Fibroblast of the conjunctiva (primary cell): Measurements from ENCODE around the gene SEC16A.

Experiments used
- DNase-seq: peaks from one replicate; pipeline ENCODE4 v3.0.0-alpha.2; 2010; ENCODE audit warnings: low read depth

Gene SEC16A

DNA sequence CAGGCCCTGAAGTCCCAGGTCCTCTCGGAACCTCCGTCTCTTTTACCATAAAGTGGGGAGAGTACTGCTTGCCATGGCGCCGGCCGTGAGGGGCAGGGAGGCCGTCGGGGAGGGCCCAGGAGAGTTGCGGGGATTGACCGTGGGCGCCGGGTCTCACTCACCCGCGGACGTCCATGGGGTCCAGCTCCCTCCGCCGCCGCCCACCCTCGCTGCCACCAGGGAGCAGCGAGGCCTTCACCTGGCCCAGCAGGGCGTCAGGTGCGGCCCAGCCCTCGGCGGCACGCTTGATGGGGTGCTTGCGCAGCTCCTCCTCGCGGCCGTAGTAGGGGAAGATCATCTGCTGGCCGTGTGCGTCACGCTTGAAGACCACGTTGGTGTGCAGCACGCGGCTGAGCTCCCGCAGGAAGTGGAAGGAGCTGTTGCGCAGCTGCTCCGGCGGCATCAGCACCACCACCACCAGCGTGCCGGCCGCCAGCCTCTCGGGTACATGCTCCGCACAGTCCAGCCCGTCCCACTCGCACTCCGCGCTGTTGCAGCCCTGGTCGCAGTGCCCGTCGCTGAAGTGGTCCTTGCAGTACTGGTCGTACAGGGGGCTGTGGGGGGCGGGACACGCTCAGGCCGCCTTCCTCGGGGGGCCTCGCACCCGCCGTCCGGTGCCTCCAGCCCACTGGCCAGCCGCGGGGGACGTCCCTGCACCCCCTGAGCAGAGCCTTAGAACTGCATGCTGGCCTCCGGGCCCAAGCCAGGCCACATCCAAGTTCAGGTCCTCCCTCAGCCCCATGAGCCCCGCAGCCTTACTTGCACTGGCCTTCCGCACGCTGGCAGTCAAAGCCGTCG is 21.9 kb upstream of the SEC16A start:
- DNase-seq: no peak

DNA sequence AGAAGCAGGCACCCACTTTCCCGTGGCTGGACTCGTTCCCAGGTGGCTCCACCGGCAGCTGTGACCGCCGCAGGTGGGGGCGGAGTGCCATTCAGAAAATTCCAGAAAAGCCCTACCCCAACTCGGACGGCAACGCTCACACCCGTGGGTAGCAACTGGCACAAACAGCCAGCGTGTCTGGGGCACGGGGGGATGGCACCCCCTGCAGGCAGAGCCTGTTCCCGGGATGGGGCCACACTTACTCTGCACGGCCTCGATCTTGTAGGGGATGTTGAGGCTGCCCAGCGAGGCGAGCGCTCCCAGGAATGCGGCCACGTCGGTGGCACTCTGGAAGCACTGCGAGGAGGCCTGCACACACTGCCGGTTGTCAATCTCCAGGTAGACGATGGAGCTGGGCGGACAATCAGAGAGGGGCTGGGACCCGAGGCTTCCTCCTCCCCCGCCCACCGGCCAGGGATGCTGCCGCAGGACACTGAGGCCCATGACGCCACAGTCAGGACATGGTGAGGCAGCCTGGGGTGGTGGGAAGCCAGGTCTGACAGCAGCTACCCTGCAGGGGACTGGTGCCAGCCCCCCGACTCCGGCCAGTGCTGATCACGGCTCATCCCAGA is 20.2 kb upstream of the SEC16A start:
- DNase-seq: no peak

DNA sequence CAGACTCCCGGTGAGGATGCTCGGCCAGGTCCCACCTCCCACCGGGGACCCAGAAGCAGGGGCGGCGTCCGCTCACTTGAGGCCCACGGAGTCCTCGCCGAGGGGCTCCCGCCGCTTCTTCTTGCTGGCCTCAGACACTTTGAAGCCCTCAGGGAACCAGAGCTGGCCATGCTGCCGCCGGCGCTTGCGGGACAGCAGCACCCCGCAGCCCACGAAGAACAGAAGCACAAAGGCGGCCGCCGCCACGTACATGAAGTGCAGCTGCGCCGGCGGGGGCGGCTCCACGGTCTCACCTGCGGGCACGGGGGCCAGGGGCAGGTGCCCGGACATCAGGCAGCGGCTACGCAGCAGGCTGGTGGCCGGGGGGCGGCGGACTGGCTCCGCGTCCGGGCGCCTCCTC is 19.4 kb upstream of the SEC16A start:
- DNase-seq: no peak

DNA sequence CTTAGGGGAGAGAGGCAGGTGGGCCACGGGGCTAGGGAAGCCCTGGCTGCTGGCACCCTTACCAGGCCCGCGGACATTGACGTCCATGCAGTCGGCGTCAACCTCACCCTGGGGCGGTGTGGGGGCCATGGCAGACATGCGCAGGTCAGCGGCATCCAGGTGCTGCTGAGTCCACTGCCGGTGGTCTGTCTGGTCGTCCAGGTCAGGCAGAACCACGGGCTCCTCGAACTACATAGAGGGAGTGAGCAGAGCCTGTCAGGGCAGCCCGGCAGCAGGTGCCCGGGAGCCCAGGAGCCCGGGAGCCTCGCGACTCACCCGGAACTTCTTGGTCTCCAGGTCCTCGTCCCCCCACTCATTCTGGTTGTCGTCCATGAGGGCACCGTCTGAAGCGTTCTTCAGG is 18.8 kb upstream of the SEC16A start:
- DNase-seq: no peak

DNA sequence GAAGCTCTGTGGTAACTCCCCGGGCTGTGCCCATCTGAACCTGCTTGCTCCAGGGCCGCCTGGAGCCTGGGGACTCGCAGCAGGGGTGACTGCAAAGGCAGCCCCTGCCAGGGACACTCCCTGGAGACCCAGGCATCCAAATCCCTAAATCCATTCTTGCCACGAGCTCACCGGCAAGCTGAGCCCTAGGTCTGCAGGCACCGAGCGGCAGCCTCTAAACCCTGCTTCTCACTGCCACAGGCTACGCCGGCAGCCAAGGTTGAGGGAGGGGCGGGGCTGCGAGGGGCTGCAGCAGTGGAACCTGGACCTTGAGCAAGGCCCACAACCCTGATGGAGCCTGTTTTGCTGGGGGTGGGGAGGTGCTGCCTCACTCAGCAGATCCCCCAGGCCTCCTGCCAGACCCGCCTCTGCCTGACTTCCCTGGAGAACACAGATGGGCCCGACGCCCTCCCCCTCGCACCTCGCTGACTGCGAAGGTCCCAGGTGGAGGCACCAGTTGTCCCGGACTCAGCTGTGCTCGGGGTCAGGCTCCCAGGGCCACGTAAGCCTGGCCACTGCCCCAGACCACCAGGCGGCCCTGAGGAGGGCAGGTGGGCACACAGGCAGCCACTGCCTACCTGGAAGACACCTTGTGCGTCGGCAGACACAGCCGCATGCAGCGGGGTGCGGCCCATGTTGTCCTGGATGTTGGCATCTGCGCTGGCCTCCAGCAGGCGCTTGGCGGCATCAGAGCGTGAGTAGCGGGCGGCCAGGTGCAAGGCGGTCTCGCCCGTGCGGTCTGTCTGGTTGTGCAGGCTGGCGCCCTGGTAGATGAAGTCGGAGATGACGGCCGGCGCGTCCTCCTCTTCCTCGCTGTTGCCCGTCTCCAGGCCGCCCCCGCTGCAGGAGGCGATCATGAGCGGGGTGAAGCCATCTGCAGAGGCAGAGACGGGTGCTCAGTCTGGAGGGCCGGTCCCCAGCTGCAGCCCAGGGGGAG is 17.4 kb upstream of the SEC16A start:
- DNase-seq: no peak

DNA sequence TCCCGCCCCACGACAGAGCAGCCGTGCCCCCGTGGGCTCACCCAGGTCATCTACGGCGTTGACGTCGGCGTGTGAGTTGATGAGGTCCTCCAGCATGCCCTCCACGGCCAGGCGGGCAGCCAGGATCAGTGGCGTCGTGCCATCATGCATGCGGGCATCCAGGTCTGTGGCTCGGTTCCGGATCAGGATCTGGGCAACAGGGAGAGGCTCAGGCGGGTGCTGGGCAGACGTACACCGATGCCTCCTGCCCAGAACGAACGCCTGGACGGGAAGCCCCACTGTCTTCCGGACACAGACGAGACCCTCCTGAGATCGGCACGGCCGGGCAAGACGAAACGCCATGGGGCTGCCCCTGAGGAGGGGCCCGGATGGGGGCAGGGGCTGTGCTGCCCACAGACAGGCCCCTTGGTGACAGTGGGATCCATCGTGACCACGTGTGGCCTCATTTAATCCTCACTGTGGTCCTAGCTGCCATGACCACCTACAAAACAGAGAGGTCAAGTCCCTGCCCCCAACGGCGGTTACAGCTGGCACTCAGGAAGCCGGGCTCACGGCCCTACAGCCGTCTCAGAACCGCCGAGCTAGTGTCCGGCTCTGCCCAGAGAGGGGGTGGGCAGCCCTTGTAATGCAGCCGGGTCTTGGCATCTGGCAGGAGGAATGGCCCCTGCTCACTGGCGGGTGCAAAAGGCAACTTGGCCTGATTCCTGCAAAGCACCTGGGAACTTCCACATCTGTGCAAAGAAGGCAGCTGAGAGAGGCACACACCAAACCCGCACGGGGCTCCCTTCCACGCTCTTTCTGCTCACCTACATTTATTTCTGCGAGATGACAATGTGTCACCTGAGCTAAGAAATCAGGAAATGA is 16.5 kb upstream of the SEC16A start:
- DNase-seq: no peak

DNA sequence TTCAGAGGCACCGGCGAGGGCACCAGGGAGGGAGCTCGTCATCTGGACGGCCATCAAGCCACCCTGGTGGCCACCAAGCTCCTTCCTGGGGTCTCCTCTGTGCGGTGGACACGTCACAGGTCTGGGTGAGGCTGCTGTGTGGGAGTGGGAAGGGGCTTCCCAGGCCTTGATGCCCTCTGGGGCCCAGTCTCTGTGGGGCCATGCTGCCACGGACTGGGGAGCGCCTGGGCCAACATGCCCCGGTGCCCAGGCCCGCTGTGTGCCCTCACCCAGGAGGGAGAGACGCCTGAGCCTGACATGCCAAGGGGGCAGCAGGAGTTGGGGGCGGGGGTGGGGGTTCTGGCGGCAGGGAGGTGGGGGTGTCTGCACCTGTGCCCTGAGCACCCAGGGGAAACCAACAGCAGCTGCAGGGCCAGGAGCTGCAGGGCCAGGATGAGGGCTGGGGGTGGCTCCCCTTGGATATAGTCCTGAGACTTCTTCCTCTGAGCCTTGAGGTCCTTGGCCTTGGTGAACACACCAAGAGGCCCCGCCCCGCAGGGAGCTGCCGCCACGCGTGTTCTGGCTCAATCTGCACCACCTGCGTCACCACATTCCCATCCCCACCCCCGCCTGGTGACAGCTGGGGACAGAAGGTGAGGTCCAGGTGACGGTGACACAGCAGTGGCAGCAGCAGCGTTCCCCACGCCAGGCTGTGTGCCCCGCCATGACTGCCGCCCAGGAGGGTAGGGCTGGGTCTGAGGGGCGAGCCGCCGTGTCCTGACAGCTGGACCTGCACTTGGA is 15.3 kb upstream of the SEC16A start:
- DNase-seq: no peak

DNA sequence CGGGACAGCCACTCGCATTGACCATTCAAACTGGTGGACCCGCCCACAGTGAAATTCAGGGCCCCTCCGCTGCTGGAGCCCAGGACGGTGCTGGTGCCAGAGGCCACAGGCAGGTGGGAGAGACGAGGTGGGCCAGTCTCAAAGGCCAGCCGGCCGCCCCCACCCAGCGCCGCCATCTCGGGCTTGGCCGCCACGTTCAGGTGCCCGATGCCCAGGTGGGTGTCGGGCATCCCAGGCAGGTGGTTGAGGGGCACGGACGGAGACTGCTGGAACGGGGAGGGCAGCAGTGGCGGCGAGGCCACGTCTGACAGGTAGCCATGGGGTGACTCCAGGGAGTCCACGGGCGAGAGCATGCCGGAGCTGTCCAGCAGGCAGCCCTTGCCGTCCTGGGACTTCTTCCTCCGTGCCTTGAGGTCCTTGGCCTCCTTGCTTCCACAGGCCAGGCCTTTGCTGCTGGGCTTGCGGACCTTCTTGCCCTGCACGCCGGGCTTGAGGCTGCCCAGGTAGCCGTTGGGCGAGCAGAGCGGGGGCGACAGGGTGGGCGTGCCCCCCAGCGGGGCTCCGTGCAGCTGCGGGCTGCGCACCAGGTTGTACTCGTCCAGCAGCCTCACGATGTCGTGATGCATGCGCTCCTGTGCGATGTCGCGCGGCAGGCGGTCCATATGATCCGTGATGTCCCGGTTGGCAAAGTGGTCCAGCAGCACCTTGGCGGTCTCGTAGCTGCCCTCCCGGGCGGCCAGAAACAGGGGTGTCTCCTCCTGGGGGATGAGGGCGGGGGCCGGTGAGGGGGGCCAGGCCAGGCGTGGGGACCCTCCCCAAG is 14.2 kb upstream of the SEC16A start:
- no peak for DNase-seq

DNA sequence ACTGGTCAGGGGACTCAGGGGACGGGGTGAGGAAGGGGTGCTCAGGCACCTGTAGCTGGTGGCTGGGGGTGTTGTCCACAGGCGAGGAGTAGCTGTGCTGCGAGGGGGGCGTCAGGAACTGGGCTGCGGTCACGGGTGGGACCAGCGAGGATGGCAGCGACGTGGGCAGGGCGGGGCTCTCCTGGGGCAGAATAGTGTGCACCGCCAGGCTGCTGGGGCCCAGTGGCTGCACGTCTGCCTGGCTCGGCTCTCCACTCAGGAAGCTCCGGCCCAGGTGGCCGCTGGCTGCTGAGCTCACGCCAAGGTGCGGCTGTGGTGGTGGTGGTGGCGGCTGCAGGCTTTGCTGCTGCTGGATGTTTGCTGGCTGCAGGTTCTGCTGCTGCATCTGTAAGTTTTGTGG is 13.3 kb upstream of the SEC16A start:
- DNase-seq: no peak

DNA sequence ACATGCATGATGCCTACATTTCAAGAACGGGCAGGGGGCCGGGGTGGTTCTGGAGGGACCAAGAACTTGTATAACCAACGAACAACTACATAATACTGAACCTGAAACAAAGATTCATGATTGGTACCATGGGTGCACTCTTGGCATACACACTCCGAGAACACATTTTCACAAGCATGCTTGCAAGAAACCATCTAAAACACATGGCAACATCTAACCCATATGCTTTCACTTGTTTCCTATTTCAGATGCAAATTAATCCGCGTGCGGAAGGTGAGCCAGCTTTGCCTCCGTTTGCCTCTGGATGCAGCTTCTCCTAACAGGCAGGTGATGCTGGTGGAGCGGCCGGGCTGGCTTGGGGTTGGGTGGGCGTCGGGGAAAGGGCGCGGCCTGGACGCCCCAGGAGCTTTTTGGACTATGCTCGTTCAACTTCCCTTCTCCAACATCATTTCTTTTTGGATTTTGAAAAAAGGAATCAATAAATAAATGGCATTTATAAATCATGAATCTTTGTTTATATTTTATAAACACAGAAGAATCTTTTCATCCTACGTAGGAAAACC is 12.5 kb upstream of the SEC16A start:
- no peak for DNase-seq

DNA sequence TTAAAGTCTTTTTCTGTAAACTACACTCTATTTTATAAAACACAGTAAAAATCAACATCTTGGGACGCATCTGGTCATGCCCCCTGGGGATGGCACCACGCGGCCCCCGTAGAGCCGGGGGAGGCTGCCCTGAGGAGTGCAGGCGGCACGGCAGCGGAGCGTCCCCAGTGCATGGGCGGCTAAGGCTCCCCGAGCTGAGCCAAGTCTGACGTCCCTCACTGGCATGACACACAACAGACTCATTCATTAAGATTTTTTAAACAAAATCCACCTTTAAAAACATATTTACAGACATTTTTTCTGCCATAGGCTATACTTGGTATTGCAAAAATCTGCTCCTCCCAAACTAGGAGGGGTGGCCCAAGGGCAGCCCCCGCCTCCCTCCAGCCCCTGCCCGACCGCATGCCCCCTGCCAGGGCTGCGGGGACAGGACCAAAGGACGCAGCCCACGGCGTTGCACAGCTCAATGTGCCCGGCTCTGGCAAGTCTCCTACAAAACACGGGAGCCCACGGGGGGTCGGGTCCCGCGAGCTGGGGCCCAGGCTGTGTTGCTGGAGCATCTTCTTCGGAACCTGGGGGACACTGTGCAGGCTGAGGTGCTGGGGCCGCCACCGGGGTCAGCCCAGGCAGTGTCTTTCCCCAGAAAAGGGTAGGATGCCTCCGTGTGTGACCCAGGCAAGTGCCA is 11.8 kb upstream of the SEC16A start:
- no peak for DNase-seq

DNA sequence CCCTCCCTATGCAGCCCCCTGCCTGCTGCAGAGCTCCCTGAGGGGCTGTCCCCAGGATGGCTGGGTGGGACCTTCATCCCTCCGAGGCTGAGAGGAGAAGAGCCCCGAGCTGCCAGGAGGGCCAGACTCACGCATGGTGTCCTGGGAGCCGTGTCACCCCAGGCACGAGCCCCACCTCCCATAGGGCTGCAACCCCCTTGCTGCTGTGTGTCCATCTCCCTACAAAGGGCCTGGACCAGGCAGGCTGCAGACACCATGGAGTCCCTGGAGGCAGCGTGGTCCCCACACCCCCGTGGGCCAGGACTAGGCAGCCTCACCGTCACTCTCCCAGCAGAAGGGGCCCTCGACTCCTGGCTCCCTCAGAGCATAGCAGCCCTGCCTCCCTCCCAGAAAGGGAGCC is 11.2 kb upstream of the SEC16A start:
- DNase-seq: no peak

DNA sequence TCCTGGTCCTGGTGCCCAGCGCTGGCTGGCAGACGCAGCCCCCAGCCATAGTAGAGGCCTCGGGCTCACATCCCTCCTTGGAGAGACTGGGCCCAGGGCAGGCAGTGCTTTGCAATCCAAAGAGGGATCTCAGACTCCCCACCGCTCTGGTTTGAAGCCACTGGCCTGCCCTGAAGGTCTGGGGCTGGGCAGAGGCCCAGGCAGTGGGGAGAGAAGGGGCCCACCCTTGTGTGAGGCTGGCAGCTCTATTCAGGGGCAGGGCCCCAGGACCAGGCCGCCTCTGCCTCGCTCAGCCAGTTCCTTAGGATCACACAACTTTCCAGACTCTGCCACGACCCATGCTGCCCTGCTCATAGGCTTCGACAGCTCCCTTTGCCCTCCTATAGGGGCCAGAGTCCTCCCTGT is 10.7 kb upstream of the SEC16A start:
- DNase-seq: no peak

DNA sequence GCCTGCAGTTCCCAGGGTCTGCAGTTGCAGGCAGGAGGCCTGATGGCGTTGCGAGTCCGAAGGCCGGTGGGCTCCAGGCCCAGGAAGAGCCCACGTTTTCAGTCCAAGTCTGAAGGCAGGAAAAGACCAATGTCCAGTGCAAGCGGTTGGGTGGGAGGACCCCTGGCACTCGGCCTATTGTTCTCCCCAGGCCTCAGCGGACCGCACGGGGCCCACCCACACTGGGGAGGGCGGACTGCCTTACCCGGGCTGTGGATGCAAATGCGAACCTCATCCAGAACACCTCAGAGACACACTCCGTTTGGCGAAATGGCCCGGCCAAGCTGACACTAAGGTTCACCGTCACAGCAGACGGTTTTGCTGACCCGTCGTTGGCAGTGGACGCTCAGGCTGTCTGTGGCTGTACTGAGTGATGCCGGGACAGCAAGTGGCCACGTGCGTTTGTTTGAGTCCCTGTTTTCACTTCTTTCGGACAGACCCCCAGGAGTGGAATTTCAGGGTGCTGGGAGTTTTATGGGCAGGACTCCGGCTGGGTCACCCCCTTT is 10.2 kb upstream of the SEC16A start:
- no peak for DNase-seq

DNA sequence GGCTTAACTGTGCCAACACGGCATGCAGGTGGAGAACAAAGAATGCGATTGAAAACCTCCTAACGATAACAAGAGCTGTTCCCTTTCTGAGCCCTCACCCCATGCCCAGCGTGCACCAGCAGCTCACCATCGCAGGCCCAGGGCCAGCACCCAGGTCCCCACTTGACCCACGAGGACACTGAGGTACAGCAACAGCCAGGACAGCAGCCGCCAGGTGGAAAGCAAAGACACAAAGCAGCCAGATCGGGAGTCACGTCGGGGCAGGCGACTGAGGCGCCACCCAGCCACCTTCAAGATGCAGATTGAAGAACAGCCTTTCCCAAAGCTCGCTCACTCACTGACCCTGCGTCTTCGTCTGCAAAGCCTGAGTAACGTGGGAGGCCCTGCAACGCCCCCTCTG is 6.9 kb upstream of the SEC16A start:
- DNase-seq: no peak

DNA sequence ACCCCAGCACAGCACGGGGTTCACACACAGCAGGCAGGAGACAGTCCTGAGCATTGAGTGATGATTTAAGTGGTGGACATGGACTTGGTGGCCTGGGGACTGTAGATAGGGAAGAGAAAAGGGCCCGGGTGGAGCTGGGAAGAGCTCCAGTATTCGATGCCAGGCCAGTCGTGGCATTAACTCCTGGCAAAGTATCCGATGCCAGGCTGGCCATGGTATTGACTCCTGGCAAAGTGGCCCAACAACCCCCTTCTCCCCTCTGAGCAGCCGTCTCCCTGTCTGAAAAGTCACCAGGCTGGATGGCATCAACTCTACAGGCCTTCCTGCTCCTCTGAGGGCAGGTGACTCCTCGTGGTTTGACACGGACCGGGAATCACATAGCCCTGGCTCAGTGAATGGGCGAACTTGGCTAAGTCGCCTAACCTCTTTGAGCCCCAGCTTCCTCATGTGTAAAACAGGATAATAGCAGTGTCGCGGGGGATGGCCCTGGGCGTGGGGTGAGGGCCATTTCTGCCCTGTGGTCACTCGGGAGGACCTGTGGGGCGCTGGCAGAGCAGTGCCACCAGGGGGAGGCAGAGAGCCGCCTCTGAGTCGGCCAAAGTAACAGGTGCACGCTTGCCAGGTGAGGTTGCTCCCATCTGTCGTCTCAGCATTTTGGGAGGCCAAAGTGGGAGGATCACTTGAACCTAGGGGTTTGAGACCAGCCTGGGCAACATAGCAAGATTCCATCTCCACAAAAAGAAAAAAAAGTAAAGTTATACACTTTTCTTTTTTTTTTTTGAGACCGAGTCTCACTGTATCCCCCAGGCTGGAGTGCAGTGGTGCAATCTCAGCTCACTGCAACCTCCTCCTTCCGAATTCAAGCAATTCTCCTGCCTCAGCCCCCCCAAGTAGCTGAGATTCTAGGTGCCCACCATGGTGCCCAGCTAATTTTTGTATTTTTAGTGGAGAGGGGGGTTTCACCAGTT is 5.7 kb upstream of the SEC16A start:
- DNase-seq: no peak

DNA sequence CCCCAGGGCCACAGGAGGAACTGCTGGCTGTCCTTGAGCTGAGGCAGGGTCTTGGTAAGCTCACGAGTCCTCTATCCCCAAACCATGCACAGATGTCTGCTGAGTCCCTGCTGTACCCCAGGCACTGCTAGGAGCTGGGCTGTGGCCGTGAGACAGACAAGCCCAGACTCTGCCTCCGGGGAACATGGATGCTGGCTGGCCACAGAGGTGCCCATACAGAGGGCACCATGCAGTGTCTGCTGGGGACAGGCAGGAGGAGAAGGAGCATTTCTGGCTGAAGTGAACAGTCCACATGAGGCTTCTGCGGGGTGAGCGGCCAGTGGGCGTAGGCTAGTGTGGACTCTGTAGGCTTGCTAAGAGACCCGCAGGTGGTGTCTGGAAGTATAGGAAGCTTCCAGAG is 4.8 kb upstream of the SEC16A start:
- DNase-seq: no peak
